ENCODE results near the gene FCHO2.

DNA sequence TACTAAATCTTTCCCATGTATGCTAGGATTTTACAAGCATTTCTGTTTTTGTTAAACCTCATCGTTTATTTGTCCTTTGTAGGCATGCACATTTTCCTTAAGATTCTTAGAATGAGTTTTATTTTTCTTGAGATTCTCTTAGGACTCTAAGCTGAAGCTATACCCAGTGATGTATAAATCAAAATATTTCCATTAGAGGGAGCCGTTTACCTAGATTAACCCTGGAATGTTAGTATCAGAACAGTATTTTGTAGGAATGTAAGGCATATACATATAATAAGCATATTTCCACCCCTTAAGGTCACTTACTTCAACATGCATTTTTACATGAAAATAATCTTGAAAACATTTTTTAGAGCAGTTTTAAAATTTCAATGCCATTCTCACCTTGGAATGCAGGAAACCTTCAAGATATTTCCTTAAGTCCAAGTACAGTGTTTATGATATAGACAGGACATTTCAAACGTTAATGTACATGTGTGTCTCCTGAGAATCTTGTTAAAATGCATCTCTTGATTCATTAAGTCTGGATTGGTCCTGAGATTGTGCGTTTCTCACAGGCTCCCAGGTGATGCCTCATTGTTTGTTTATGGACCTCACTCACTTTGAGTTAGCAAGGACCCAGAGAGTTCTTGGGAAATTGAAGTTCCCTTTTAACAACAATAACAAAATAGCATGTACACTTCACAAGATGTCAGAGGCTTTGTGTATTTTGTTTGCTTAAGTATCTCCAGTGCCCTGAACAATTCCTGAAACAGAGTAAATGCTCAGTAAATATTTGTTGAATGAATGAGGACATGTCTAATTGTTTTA lies 34.9 kb upstream of the FCHO2 start:
- TF ChIP-seq, protein P1, sequence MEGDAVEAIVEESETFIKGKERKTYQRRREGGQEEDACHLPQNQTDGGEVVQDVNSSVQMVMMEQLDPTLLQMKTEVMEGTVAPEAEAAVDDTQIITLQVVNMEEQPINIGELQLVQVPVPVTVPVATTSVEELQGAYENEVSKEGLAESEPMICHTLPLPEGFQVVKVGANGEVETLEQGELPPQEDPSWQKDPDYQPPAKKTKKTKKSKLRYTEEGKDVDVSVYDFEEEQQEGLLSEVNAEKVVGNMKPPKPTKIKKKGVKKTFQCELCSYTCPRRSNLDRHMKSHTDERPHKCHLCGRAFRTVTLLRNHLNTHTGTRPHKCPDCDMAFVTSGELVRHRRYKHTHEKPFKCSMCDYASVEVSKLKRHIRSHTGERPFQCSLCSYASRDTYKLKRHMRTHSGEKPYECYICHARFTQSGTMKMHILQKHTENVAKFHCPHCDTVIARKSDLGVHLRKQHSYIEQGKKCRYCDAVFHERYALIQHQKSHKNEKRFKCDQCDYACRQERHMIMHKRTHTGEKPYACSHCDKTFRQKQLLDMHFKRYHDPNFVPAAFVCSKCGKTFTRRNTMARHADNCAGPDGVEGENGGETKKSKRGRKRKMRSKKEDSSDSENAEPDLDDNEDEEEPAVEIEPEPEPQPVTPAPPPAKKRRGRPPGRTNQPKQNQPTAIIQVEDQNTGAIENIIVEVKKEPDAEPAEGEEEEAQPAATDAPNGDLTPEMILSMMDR (IDR thresholded peaks at IDR 0.05): peak in 1 of 5 experiments; percentile 16
- no peak for TF ChIP-seq EP300 (IDR thresholded peaks at IDR 0.05)

Measured in tibial nerve (tissue), 4 donors.